ENCODE results near the gene NDUFC1. TPM values are rescaled to one million over a fixed set of nuclear protein-coding genes. Genes with fewer than 3 reads are reported as not detected.
A peak's percentile ranks its signal among the peaks of the same experiment; 100 is the strongest.

Gene NDUFC1
- total and polyA plus RNA-seq, 2 of the 8 experiments (the other 6 are each of a cell fraction or from before 2014, with no cell fraction given) = 41.9 to 62.0 TPM

- Histone ChIP-seq H4K8ac (ENCODE audit: extremely low read depth, insufficient read depth, low read length) (no peak overlapping the region), H2AK5ac (ENCODE audit: low read depth, low read length) (no peak overlapping the region), H2BK15ac (ENCODE audit: low read length) (no peak overlapping the region), H4K91ac (replicated peaks; ENCODE audit: insufficient read length, low read length) (no peak overlapping the region), H4K20me1 (replicated peaks in 1 of 2; ENCODE audit: control insufficient read depth in 1 of 2, insufficient read depth in 2 of 2, low read length in 2 of 2) (no peaks in the 10 kb centered on the region), H3K23me2 (ENCODE audit: low read depth, low read length) (no peaks in the 10 kb centered on the region), H2BK20ac (ENCODE audit: low read length) (peak overlapping the region; percentile 64; the same call in 1 of the 2 replicates), H3K27ac (ENCODE audit: low read depth, low read length) (peak overlapping the region; percentile 53; the same call in 1 of the 2 replicates), H3K79me1 (ENCODE audit: low read depth, low read length) (no peaks in the 10 kb centered on the region), H3K9ac (replicated peaks in 1 of 4; ENCODE audit: extremely low read depth in 1 of 4, low read depth in 3 of 4, low read length in 3 of 4) (peak overlapping the region in 1 of 4 experiments; percentile 20; a peak in 2 of 7 replicates), H3K9me3 (ENCODE audit: insufficient read depth in 2 of 2, low read depth in 1 of 2, low read length in 1 of 2) (no peaks in the 10 kb centered on the region), H2BK5ac (ENCODE audit: low read depth, low read length) (peak overlapping the region; percentile 61; the same call in 1 of the 2 replicates), H3K4me2 (ENCODE audit: insufficient read depth in 1 of 2, low read depth in 2 of 2, low read length in 2 of 2) (peak overlapping the region; percentile 14 to 38; a peak in 2 of 4 replicates), H2AFZ (ENCODE audit: low read length) (peak overlapping the region; percentile 11), H4K5ac (ENCODE audit: insufficient read length, low read depth, low read length) (no peak overlapping the region), H3K36me3 (ENCODE audit: control insufficient read depth in 2 of 4, insufficient read depth in 4 of 4, low read length in 3 of 4) (no peaks in the 10 kb centered on the region), H3K4me1 (replicated peaks in 1 of 4; ENCODE audit: control insufficient read depth in 3 of 4, insufficient read depth in 4 of 4, low read length in 3 of 4) (peaks cover 5 to 19% (median 16%) of the 10 kb centered on the region in 4 experiments), H3K27me3 (replicated peaks in 1 of 4; ENCODE audit: control insufficient read depth in 3 of 4, extremely low read depth in 1 of 4, insufficient read depth in 3 of 4, low read length in 3 of 4) (no peaks in the 10 kb centered on the region), H3K4ac (replicated peaks; ENCODE audit: insufficient read length, low read depth, low read length) (no peak overlapping the region), H2BK120ac (replicated peaks; ENCODE audit: low read depth, low read length) (no peak overlapping the region), H3K14ac (ENCODE audit: insufficient read length) (no peak overlapping the region), H3K4me3 (ENCODE audit: extremely low read depth in 1 of 4, insufficient read depth in 2 of 4, low read depth in 3 of 4, low read length in 4 of 4) (peak overlapping the region in 1 of 4 experiments; percentile 6; a peak in 1 of 8 replicates), H3K23ac (ENCODE audit: insufficient read length) (no peak overlapping the region), H3K18ac (ENCODE audit: extremely low read depth, low read length) (peak overlapping the region; percentile 55), H2BK12ac (ENCODE audit: low read depth, low read length) (peak overlapping the region; percentile 87), H3K79me2 (ENCODE audit: control insufficient read depth in 1 of 2, insufficient read depth in 2 of 2, low read length in 2 of 2) (no peaks in the 10 kb centered on the region), H3K56ac (replicated peaks; ENCODE audit: insufficient read length, low read depth, low read length) (no peak overlapping the region)
- ChIA-PET CTCF (ENCODE audit: partially characterized antibody) (interaction anchor here (0.6 to 3.5 kb wide), 9 partner anchors 10 to 189 kb away, joined by 3 to 9 read pairs (median 3); no protein-coding TSS in a partner anchor), POLR2A (ENCODE audit: partially characterized antibody) (interaction anchor here (0.8 to 2.8 kb wide), 8 partner anchors 13 to 226 kb away, joined by 3 to 14 read pairs (median 4); partner anchors contain the start of genes ELF2, MGARP and NOCT)
- FAIRE-seq (no peak), DNase-seq (ENCODE audit: low read depth in 1 of 2, low spot score in 2 of 2) (no peak)
- whole genome bisulfite sequencing, 2 experiments (ENCODE audit: extremely low coverage in 1 of 2, insufficient coverage in 1 of 2, insufficient read length in 1 of 2, insufficient replicate concordance in 2 of 2, low coverage in 1 of 2, low lambda C conversion rate in 2 of 2, missing lambda C conversion rate in 1 of 2) = 71% methylated on average over 12 of the region's 12 CpGs; no CpG with 5 or more reads in 1 of the 2 experiments
- TF ChIP-seq CBX5 (IDR thresholded peaks at IDR 0.05; ENCODE audit: low read depth, low read length) (no peak), TAF7 (optimal IDR thresholded peaks at IDR 0.05; ENCODE audit: borderline replicate concordance, low read depth, low read length) (peak; percentile 17), POLR2A (IDR thresholded peaks at IDR 0.05; ENCODE audit: control extremely low read depth in 1 of 2, low read depth in 2 of 2, low read length in 2 of 2) (0 out of 3 replicates have a peak, but pooled peaks of 1 of the 2 experiments have one; percentile 28), ASH2L (IDR thresholded peaks at IDR 0.05; ENCODE audit: low read length) (peak; percentile 36)
Measured at GRCh38 chr4:139241784-139242151, 60.5 kb downstream of the NDUFC1 start.
